Prostate gland (tissue), 2 donors: ENCODE measurements around the gene RSRC1. TPM values are rescaled to one million over a fixed set of nuclear protein-coding genes. Genes with fewer than 3 reads are reported as not detected.
"Not testable (repeated sequence)": the region's sequence is repeated elsewhere in the genome, so short reads cannot be mapped to it uniquely, and the experiment has no call there.

Source experiments
- DNase-seq: peaks from one replicate; pipeline ENCODE4 v3.0.0-alpha.2; 2019; ENCODE audit warnings: low spot score
- H3K27ac ChIP-seq, 2 donors: fragments of 200-600 bp; sonication (generic); 2 replicates each; pipeline ENCODE4 v1.5.1; 2017 to 2019
- H3K27me3 ChIP-seq: fragments of 200-600 bp; sonication (generic); replicated peaks from 2 replicates; pipeline ENCODE4 v1.5.1; 2019; ENCODE audit not compliant: insufficient read depth
- H3K36me3 ChIP-seq, 2 donors: fragments of 200-600 bp; sonication (generic); 1 replicate in 1 of 2; 2 replicates in 1 of 2; pipeline versions ENCODE4 v1.5.1 to v1.8.1; 2017 to 2019
- H3K4me1 ChIP-seq: fragments of 200-600 bp; sonication (generic); replicated peaks from 2 replicates; pipeline ENCODE4 v1.5.1; 2019
- H3K4me3 ChIP-seq, 2 donors: fragments of 200-600 bp; sonication (generic); 2 replicates each; pipeline ENCODE4 v1.5.1; 2017 to 2019
- H3K9me3 ChIP-seq: fragments of 200-600 bp; sonication (generic); 2 replicates; pipeline ENCODE4 v1.5.1; 2017
- POLR2A ChIP-seq: fragments of 450-650 bp; IDR thresholded peaks from one replicate; pipeline ENCODE4 v1.6.1; 2016; ENCODE audit warnings: antibody characterized with exemption, mild to moderate bottlenecking
- POLR2AphosphoS5 ChIP-seq: sonication (generic); formaldehyde crosslinking; IDR thresholded peaks from one replicate; pipeline ENCODE4 v1.6.1; 2017; ENCODE audit warnings: antibody characterized with exemption
- WGBS: methylation state at CpG from one replicate; pipeline ENCODE4 v1.1.5; 2018; 5-methylcytosine and 5-hydroxymethylcytosine counted together
- intact Hi-C: fragments of 100-400 bp; cut with DNase I; formaldehyde crosslinking; loops from one replicate; pipeline ENCODE4 v1.14.2; 2022
- total RNA-seq, 2 donors: library from RNA; depleted of rRNA; stranded (reverse); fragments of >200 nt; gene quantifications; one replicate each; pipeline ENCODE4 v1.1.0, GENCODE V29; 2016
- TF ChIP-seq, protein P1 (sequence below), 4 experiments: fragments of 200-600 bp in 2 of 4; fragments of 450-650 bp in 2 of 4; sonication (generic) in 2 of 4; IDR thresholded peaks; 1 replicate in 3 of 4; 2 replicates in 1 of 4; pipeline ENCODE4 v1.5.1; 2016 to 2019; ENCODE audit warnings: antibody characterized with exemption in 4 of 4, mild to moderate bottlenecking in 2 of 4, moderate library complexity in 2 of 4

The RSRC1 gene
- total RNA-seq, 2 donors from 2014 or later, result 36.5 to 50.7 TPM

DNA sequence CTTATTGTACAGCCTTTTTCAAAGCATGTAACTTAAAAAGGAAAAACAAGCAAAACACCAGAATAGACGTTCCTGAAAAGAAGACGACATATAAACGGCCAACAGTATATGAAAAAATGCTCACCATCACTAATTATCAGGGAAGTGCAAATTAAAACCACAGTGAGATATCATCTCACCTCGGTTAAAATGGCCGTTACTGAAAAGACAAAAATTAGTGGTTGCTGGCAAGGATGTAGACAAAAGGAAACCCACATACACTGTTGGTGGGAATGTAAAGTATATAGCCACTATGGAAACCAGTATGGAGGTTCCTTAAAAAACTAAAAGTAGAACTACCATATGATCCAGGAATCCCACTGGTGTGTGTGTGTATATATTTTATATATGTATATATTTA lies 396.6 kb downstream of the RSRC1 start:
- intact Hi-C loops, result no loop called here
- H3K27ac ChIP-seq, result no peak overlapping the region
- H3K27me3 ChIP-seq, result no peaks in the 10 kb centered on the region
- DNase-seq, result no peak
- TF ChIP-seq, protein P1, sequence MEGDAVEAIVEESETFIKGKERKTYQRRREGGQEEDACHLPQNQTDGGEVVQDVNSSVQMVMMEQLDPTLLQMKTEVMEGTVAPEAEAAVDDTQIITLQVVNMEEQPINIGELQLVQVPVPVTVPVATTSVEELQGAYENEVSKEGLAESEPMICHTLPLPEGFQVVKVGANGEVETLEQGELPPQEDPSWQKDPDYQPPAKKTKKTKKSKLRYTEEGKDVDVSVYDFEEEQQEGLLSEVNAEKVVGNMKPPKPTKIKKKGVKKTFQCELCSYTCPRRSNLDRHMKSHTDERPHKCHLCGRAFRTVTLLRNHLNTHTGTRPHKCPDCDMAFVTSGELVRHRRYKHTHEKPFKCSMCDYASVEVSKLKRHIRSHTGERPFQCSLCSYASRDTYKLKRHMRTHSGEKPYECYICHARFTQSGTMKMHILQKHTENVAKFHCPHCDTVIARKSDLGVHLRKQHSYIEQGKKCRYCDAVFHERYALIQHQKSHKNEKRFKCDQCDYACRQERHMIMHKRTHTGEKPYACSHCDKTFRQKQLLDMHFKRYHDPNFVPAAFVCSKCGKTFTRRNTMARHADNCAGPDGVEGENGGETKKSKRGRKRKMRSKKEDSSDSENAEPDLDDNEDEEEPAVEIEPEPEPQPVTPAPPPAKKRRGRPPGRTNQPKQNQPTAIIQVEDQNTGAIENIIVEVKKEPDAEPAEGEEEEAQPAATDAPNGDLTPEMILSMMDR (IDR thresholded peaks at IDR 0.05), result no peak
- TF ChIP-seq POLR2AphosphoS5, result no peak
- TF ChIP-seq POLR2A, result no peak
- no peaks in the 10 kb centered on the region for H3K36me3 ChIP-seq
- no peaks in the 10 kb centered on the region for H3K9me3 ChIP-seq
- no peak overlapping the region for H3K4me3 ChIP-seq
- no peaks in the 10 kb centered on the region for H3K4me1 ChIP-seq
- WGBS, result 79% methylated on average over 5 of the region's 5 CpGs

DNA sequence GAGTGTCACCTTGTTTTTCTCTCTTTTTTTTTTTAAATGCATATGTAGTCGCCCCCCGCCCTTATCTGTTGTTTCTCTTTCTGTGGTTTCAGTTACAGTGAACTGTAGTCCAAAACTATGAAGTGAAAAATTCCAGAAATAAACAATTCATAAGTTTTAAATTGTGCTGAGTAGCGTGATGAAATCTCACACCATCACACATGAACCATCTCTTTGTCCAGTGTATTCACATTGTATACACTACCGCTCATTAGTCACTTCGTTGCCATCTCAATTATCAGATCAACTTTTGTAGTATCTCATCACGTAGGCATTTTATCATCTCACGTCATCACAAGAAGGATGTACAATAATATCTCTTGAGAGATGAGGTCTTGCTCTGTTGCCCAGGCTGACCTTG lies 398.6 kb downstream of the RSRC1 start:
- H3K4me1 ChIP-seq, result no peaks in the 10 kb centered on the region
- TF ChIP-seq POLR2AphosphoS5 (no peak), POLR2A (no peak)
- TF ChIP-seq, protein P1 (IDR thresholded peaks at IDR 0.05), result no peak
- DNase-seq, result no peak
- intact Hi-C loops, result no loop called here
- WGBS, result 70% methylated on average over 7 of the region's 7 CpGs
- no peaks in the 10 kb centered on the region for H3K36me3 ChIP-seq
- H3K27ac ChIP-seq, result no peak overlapping the region
- H3K9me3 ChIP-seq, result no peaks in the 10 kb centered on the region
- no peaks in the 10 kb centered on the region for H3K27me3 ChIP-seq
- no peak overlapping the region for H3K4me3 ChIP-seq

DNA sequence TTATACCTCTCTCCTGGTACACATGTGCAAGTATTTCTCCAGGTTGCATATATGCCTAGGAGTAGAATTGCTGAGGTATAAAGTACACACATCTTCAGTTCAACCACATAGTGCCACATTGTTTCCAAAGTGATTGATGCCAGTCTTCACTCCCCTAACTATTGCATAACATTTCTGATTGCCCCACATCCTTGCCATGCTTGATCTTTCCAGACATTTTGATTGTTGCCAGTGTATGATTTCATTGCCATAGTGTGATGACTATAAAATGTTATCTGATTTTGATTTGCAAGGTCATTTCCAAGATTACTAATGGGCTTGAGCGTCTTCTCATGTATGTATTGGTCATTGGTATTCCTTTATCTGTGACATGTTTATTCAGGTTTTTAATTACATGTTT lies 400.0 kb downstream of the RSRC1 start:
- H3K4me1 ChIP-seq, result no peaks in the 10 kb centered on the region
- no peaks in the 10 kb centered on the region for H3K36me3 ChIP-seq
- 61% methylated on average over 1 of the region's 1 CpG for WGBS
- H3K27ac ChIP-seq, result no peak overlapping the region
- H3K4me3 ChIP-seq, result no peak overlapping the region
- intact Hi-C loops, result no loop called here
- no peaks in the 10 kb centered on the region for H3K9me3 ChIP-seq
- H3K27me3 ChIP-seq, result no peaks in the 10 kb centered on the region
- no peak for TF ChIP-seq POLR2A
- TF ChIP-seq, protein P1 (IDR thresholded peaks at IDR 0.05), result no peak
- TF ChIP-seq POLR2AphosphoS5, result no peak
- DNase-seq, result no peak

DNA sequence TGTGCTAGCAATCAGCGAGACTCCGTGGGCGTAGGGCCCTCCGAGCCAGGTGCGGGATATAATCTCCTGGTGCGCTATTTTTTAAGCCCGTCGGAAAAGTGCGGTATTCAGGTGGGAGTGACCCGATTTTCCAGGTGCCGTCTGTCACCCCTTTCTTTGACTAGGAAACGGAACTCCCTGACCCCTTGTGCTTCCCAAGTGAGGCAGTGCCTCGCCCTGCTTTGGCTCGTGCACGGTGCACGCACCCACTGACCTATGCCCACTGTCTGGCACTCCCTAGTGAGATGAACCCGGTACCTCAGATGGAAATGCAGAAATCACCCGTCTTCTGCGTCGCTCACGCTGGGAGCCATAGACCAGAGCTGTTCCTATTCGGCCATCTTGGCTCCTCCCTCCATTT lies 406.8 kb downstream of the RSRC1 start:
- intact Hi-C loops, H3K4me3 ChIP-seq, H3K4me1 ChIP-seq, DNase-seq, H3K27me3 ChIP-seq, H3K36me3 ChIP-seq, H3K27ac ChIP-seq, H3K9me3 ChIP-seq: not testable (repeated sequence)
- 95% methylated on average over 22 of the region's 22 CpGs for WGBS

DNA sequence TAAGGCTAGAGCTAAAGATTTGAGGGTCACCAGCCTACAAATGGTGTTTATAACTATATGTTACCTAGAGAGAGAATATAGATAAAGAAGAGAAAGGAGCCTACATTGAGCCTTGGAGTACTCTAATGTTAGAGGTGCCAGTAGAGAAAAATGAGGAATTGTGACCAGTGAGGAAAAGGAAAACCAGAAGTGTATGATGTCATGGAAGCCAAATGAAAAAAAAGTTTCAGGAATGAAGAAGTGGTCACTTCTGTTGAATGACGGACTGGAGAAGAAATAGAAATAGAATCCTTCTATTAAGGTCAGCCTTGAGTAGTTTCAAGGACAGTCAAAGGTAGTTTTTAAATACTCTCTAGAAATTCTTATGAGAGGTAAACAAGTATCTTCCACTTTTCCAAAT lies 409.9 kb downstream of the RSRC1 start:
- 93% methylated on average over 1 of the region's 1 CpG for WGBS
- H3K4me3 ChIP-seq, result no peak overlapping the region
- H3K27ac ChIP-seq, result no peak overlapping the region
- H3K27me3 ChIP-seq, result no peaks in the 10 kb centered on the region
- H3K36me3 ChIP-seq, result no peaks in the 10 kb centered on the region
- no peaks in the 10 kb centered on the region for H3K4me1 ChIP-seq
- intact Hi-C loops, result no loop called here
- DNase-seq, result no peak
- no peaks in the 10 kb centered on the region for H3K9me3 ChIP-seq
- TF ChIP-seq POLR2AphosphoS5 (no peak), POLR2A (no peak)
- TF ChIP-seq, protein P1 (IDR thresholded peaks at IDR 0.05), result no peak
